Activated CD4-positive, alpha-beta T cell treated with anti-CD3 and anti-CD28 coated beads, Interleukin-2, amount 50 U/mL, for 48 hours (primary cell): ENCODE measurements around the gene GPR143.

ENCODE experiments used
- DNase-seq, 2 experiments: peaks; one replicate each; pipeline ENCODE4 v3.0.0-alpha.2; 2020

The GPR143 gene

DNA sequence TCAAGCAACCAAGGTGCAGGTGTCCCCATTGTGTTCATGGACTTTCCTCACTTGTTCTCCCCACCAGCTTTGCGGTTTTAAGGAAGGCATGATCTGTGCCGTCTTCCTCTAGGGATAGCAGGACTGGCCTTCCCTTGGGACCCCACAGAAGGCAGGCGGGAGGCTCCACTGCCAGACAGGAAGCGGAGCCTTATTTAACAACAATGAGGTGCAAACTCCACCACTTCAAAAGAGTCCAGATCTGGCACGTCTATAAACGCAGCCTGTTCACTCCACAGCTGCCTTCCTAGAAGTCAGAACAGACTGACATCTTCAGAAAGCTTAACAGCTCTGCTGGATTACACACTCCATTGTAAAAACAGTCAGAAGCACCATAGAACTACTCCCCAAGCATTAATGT lies 1.7 kb upstream of the GPR143 start:
- no peak for DNase-seq

DNA sequence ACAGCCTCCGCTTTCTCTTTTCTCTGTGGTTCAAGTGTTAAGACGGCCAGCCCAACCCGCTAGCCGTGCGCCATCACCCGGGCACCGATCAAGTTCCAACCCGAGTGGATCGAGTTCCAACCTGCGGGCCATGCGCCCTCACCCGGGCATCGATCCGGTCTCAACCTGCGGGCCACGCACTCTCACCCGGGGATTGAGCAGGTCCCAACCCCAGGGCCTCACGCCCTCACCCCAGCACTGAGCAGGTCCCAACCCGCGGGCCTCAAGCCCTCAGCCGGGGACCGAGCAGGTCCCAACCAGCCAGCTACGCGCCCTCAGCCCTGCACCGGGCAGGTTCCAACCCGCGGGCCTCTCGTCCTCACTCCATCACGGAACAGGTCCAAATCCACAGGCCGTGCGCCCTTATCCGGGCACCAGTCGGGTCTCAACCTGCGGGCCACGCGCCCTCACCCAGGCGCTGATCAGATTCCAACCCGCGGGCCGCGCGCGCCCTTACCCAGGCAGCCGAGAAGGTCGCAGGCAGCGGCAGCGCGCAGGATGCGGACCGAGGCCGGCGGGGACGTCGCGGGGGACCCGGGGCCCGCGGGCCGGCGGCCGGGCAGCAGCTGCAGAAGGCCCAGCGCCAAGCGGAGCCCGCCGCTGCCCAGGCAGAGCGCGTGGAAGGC lies 443 bp downstream of the GPR143 start:
- DNase-seq, result no peak

- no peak for DNase-seq
Measured at GRCh38 chrX:9759337-9759736, 6.3 kb downstream of the GPR143 start.

DNA sequence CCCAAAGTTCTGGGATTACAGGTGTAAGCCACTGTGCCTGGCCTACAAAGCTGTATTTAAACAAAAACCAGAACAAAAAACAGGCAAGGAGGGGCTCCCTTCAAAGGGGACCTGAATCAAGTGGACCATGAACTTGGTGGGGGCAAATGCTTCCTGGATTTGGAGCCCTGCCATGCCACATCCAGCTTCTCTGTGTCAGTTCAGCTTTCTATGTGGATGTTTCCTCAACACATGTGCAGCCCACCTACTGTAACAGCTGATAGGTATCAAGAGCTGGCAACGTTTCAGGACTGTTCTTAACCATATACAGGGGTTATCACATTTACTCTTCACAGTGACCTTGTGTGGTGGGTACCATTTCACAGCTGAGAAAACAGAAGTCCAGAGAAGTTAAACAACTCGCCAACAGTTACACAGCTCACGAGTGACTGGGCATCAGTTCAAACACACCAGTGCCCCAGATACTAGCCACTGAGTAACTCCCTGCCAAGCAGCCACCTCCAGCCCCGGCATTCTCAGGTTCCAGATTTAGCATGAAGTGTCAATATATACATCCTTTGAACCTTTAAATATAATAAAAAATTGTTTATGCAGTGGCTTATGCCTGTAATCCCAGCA lies 7.5 kb downstream of the GPR143 start:
- DNase-seq, result no peak

- DNase-seq, result no peak
Measured at GRCh38 chrX:9757366-9757765, 8.3 kb downstream of the GPR143 start.

DNA sequence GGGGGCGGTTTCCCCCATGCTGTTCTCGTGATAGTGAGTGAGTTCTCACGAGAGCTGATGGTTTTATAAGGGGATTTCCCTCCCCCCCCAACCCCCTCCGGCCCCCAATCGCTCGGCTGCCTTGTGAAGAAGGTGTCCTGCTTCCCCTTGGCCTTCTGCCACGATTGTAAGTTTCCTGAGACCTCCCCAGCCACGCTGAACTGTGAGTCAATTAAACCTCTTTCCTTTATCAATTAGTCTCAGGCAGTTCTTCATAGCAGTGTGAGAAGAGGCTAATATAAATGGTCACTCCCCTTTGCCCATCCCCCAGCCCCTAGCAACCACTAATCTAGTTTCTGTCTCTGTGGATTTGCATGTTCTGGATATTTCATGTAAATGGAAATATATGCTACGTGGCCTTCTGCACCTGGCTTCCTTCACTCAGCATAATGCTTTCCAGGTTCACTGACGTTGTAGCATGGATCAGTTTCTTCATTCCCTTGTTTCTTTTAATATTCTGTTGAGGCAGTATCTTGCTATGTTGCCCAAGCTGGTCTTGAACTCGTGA lies 16.4 kb downstream of the GPR143 start:
- no peak for DNase-seq

DNA sequence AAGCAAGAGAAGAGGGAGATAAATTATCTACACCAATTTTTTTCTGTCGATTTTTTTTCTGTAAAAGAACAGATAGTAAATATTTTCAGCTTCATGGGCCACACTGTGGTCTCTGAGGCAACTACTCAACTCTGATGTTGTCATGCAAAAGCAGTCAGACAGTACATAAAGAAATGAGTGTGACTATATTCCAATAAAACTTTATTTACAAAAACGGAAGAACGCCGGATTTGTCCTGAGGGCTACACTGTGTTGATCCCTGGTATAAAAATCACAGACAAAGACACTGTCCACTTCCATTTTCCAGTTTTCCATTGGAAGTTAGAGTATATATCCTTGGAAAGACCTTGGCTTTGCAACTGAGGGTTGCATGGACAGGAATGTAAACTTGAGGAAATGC lies 18.0 kb downstream of the GPR143 start:
- no peak for DNase-seq

DNA sequence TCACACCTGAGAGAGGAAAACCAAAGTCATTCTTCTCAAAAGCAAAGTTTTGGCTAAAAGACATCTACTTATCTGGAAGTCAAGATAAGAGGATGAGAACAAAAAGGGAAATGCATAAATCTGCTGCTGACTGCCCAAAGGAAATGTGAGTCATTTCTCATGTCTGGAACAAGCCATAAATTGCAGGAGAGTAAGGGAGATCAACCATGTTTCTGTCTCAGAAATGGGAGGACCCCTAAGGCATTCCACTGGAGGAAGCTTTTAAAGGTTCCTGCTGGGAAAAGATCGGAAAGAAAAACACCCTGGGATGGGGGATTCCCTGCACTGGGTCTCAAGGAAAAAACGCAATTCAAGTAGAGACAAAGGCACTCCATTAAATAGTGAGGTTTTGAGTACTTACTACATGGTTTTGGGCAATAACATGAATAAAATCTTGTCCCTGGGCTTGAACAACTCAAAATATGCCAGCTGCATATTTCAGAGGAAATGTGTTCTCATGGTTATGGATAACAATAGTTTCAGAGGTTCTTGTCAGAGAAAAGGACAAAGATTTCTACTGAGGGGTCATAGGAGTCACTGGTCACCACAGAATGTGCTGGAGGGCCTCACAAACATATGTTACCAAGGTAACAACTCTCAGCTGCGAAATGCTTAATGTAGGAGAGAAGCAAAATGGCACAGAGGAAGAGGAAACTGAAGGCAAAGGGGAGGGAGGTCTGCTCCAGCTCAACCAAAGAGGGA lies 19.3 kb downstream of the GPR143 start:
- DNase-seq, result no peak

DNA sequence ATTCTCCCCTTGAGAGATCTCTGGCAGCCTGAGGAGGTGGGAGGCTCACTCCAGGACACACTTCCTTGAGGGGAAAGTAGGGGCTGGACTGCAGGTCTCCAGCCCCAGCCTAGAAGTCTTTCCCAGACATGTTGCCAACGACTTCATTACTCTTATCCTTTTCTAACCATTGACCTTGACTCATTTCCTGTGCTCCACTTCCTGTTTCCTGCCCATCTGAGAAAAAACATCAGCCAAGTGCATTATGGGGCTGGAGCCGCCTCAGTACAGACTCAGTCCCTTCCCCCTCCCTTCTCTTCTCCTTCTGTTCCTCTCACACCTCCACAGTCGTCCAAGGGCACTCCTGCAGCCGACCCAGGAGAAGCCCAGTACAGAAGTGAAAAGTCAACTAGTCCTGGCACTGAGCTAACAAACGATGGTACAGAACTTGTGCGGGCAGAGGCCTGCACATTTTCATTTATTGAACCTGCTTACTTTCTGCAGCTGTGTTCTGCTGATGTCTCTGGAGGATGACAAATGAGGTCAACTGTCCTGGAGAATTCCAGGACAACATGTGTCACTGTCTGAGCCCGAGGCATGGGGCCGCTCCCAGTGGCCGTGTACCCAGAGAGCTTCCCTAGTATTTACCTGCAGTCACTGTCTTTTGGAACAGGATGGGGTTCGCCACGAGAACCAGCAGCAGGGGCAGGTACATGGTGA lies 20.1 kb downstream of the GPR143 start:
- no peak for DNase-seq

DNA sequence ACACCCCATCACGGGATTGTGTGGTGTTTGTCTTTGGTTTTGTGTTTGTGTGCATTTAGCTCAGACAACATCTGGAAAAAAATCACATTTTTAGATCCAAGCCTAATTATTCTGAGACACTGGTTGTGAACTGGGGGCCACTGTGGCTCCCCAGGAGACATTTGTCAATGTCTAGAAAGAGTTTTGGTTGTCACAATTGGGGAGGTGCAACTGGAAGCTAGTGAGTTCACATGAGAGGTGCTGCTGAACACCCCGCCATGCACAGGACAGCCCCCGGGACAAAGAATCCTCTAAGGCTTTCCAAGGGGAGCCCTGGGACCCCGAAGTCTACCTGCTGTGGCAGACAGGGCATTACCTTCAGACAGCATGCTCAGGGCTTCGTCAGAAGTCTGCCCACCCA lies 26.5 kb downstream of the GPR143 start:
- no peak for DNase-seq

DNA sequence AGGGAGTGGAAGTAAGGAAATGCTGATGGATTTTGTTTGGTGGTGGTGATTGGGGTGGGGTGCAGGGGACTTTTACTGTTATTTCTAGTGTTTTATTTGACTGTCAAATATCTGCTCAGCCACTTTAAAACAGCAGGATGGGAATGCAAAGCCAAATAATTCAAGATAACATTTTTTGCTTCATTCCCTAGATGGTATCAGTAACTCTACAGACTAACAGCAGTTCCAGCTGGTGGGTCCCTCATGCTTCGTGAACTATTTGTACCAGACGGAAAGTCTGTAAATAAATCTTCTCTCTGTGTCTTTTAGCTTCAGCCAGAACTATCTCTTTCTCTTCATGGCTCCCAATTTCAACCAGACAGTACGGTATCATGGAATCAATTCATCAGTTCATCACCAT lies 27.5 kb downstream of the GPR143 start:
- no peak for DNase-seq

DNA sequence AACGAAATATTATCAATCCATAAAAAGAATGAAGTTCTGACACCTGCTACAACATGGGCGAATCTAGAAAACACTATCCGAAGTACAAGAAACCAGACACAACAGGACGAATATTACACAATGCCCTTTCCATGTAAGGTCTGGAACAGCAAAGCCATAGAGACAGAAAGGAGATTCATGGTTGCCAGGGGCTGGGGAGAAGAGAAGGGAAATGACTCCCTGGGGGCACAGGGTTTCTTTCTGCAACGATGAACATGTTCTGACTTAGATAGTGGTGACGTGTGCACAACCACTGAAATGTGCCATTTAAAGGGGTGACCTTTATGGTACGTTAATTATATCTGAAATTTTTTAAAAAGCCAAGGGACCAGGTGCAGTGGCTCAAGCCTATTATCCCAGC lies 28.3 kb downstream of the GPR143 start:
- no peak for DNase-seq

GRCh38 chrX:9730752-9731151 lies 34.9 kb downstream of the GPR143 start:
- DNase-seq, result peak in 1 of 2 experiments; percentile 6

- no peak for DNase-seq
Measured at GRCh38 chrX:9730078-9730477, 35.6 kb downstream of the GPR143 start.

DNA sequence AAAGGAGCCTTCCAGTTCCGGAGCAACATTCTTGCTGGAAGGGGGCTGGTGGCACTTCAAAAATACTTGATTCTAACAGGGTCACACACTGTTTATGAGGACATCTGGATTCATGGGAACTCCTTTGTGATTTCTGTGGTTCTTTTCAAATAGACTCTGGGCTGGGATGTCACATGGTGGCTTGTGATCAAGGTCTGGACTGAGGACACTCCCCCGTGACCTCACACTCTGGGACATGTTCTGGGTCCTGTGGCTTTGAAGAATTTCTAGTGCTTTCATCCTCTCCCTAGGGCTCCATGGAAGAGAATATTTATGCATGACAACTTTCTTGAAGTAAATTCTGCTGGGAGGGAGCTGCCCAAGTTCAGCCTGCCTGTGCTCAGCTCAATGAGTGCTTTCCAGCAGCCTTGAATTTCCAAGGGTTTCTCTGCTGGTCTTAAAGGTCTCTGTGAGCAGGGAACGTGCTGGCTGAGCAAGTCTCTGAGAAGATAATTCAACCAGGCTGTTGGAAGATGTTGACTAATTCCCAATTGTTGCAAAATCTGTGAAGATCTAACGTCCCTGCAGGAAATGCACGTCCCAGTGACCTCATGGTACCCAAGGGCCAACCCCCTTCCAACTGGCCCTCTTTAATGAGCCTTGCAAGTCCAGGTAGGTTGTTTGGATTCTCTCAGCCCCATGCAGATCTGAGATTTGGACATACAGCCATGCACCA lies 36.3 kb downstream of the GPR143 start:
- no peak for DNase-seq

DNA sequence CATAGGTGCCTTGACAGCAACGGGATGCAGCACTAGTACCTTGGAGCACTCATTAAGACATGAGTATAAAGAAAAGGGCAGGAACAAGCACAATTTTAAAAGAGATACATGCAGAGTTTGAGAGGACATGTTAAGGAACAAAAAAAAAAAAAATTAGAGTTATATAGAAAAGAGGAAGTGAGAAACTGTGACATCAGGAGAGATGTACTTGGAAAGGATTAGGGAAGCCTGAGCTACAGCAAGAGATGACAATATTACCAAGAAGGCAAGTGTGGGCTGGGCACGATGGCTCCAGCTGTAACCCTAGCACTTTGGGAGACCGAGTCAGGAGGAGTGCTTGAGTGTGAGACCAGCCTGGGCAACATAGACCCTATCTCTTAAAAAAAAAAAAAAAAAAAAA lies 37.4 kb downstream of the GPR143 start:
- no peak for DNase-seq

- DNase-seq, result no peak
Measured at GRCh38 chrX:9724711-9725110, 40.9 kb downstream of the GPR143 start.

DNA sequence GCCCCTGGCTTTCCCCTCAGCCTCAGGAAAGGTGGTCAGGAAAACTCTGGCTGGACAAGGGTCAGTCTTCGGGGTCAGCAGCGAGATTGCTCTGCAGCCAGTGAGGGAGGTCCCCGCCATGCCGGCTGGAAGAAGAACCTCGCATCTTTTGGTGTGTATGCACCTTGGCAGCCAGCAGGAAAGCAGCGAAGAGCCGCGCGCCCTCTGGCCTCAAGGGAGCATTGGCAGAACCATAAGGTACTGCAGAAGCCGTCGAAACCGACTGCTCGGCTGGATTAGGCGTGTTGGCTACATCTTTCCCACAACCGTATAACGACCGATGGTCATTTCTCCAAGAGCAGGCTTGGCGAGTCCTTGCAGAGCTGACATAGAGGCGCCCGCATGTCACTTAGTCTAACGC lies 48.3 kb downstream of the GPR143 start:
- DNase-seq, result no peak

DNA sequence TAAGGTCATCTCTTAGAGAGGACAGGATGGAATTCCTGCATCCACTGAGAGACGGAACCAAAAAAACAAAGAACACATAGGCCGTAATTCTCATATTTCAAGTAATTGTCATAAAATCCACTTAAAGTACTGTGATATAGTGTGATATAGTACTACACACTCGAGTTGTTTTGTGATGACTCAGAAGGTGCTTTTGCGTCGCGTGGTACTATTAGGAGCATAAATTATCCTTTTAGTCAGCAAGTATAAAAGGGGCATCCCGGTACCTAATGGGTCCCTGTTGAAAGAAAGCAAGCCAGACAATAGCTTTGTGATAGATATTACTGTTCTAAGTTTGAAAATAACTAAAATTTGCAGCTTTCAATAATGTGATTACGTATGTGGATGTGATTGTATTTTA lies 55.3 kb downstream of the GPR143 start:
- DNase-seq, result no peak

GRCh38 chrX:9708923-9709553 lies 56.6 kb downstream of the GPR143 start:
- DNase-seq, result peak; percentile 72 to 75

- DNase-seq, result no peak
Measured at GRCh38 chrX:9708086-9708485, 57.6 kb downstream of the GPR143 start.
